Measurements from ENCODE around the gene HSFX2.
"Not testable (repeated sequence)": the region's sequence is repeated elsewhere in the genome, so short reads cannot be mapped to it uniquely, and the experiment has no call there.

Gene HSFX2

GRCh38 chrX:149595214-149595613 lies at the start of gene HSFX2:
TSS of gene HSFX2 (minus strand) at chrX:149595314. CDS start at chrX:149594700, 614 bp downstream.
- not testable (repeated sequence) for DNase-seq

GRCh38 chrX:149643496-149643895 lies 48.4 kb upstream of the HSFX2 start:
- DNase-seq = no peak

- DNase-seq = peak; percentile 68
These were observed 46.7 kb upstream of the HSFX2 start for GRCh38 chrX:149641835-149642234.

DNA sequence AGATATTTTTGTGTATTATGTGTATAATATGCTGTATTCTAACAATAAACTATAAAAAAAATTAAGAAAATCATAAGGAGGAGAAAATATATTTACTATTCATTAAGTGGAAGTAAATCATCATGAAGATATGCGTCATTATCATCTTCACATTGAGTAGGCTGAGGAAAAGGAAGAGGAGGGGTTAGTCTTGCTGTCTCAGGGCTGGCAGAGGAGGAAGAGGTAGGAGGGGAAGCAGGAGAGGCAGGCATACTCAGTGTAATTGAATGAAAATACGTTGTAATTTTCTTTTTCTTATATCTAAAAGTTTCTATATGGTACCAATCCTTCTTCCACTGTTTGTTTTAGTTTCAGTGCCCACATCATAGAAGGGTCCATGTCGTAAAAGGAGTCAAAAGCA lies 46.3 kb upstream of the HSFX2 start:
- DNase-seq = peak; percentile 2

GRCh38 chrX:149639568-149639967 lies 44.5 kb upstream of the HSFX2 start:
- no peak for DNase-seq

GRCh38 chrX:149638860-149639259 lies 43.7 kb upstream of the HSFX2 start:
- DNase-seq = peak; percentile 64

DNA sequence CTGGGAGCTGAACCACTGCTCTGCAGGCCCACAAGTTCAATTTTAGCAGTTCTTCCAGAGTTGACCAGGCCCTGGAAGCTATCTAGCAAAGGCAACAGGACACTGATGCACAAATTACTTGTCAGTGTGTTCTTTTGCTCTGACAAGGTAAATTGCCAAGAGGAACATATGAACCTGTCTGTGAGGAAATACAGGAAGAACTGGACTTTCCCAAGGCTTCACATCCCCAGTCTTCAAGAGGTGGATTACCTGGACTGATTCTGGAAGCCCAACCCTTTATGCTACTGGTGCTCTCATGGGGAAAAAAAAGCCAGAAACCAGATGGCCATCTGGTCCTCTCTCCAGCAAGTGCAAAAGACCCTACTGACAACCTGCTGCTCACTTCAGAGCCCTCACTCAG lies 38.4 kb upstream of the HSFX2 start:
- no peak for DNase-seq

GRCh38 chrX:149631234-149632165 lies 36.4 kb upstream of the HSFX2 start, which contains the start of gene TMEM185A:
TSS of gene TMEM185A (minus strand) at chrX:149631792. CDS start at chrX:149631580, 212 bp downstream.
- peak; percentile 48 for DNase-seq

GRCh38 chrX:149630681-149631233 lies 35.6 kb upstream of the HSFX2 start:
- DNase-seq = peak; percentile 24

GRCh38 chrX:149629730-149630387 lies 34.7 kb upstream of the HSFX2 start:
- no peak for DNase-seq

DNA sequence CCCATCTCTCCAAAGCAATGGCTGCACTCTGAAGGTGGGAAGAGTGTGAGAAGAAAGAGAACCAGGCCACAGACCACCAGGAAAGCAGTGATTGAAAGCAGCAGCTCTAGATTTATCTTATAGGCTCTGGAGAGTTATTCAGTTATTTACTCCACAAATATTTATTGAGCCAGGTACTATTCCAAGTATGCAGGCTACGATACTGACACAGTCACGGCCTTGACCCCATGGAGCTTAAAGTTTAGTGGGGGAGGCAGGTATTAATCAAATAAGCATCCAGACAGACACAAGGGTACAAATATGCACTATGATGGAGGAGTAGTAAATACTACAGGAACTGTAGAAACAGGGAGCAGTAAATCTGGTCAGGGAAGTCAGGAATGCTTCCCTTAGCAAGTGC lies 33.7 kb upstream of the HSFX2 start:
- DNase-seq = no peak

- no peak for DNase-seq
These were observed 33.2 kb upstream of the HSFX2 start for GRCh38 chrX:149628280-149628679.

DNA sequence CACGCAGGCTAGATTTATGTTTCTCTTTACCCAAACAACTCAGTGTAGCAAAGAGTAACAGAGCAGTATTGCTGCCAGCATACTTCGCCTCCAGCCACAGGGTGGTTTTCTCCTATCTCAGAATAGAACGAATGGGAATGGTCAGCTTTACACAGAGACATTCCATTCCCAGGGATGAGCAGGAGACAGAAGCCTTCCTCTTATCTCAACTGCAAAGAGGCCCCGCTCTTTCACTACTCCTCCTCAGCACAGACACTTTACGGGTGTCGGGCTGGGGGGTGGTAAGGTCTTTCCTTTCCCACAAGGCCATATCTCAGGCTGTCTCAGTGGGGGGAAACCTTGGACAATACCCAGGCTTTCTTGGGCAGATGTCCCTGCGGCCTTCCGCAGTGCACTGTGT lies 31.7 kb upstream of the HSFX2 start:
- not testable (repeated sequence) for DNase-seq

DNA sequence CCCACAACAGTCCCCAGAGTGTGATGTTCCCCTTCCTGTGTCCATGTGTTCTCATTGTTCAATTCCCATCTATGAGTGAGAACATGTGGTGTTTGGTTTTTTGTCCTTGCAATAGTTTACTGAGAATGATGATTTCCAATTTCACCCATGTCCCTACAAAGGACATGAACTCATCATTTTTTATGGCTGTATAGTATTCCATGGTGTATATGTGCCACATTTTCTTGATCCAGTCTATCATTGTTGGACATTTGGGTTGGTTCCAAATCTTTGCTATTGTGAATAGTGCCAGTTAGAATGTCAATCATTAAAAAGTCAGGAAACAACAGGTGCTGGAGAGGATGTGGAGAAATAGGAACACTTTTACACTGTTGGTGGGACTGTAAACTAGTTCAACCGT lies 24.5 kb upstream of the HSFX2 start:
- DNase-seq = not testable (repeated sequence)

- DNase-seq = no peak
These were observed 23.8 kb upstream of the HSFX2 start for GRCh38 chrX:149618871-149619270.

- no peak for DNase-seq
These were observed 16.6 kb upstream of the HSFX2 start for GRCh38 chrX:149611623-149612175.

DNA sequence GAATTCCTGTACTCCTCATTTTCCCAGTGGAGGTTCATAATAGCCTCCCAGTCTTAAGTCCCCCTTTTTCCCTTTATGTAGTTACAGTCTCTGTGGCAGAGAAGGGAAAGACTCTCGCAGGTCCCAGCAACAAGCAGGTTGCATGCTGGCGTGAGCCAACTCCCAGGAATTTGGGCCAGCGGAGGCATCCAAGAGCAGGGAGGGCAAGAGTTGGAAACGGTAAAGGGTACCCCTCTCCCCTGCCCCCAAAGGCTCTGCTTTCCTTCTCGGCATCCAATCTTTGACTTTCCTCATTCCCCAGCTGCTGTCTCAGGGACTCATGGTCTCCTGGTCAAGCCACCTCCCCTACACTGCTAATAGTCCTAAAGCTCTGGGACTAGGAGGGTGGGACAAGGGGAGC lies 15.4 kb upstream of the HSFX2 start:
- no peak for DNase-seq

GRCh38 chrX:149607699-149608098 lies 12.6 kb upstream of the HSFX2 start:
- DNase-seq = no peak

DNA sequence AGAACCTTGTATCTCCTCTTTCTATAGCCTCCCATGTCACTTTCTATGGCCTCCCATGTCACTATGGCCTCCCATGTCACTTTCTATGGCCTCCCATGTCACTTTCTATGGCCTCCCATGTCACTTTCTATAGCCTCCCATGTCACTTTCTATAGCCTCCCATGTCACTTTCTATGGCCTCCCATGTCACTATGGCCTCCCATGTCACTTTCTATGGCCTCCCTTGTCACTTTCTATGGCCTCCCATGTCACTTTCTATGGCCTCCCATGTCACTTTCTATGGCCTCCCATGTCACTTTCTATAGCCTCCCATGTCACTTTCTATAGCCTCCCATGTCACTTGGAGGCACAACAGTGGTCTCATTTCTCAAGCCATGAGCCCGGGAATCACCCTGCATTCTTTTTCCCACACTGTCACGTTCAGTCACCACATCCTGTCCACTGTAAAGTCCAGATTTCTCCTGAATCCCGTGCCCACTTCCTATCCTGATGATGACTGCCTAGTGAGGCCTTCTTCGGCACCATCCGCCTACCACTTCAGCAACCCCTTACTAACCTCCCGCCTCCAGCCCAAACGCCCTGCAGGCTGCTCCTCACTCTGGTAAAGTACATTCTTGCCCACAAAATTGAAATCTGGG lies 10.3 kb upstream of the HSFX2 start:
- DNase-seq = not testable (repeated sequence)

DNA sequence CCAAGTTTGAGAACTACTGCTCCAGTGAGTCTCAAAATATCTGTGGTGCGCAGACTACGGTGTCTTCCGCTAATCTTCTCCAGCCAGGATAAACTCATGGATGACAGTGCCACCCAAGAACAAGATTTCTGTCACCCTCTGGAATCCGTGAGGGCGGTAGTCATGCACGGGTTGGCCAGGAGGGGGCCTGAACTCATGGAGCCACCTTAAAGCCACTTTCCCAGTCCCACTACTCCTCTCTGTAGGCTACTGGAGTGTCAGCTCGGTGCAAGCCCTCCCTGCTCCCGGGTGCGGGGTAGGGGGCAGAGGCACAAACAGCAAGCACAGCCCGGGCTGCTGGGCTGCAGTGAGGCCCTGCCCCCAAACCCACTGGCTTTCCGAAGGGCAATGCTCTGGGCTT lies 3.5 kb upstream of the HSFX2 start:
- not testable (repeated sequence) for DNase-seq

DNA sequence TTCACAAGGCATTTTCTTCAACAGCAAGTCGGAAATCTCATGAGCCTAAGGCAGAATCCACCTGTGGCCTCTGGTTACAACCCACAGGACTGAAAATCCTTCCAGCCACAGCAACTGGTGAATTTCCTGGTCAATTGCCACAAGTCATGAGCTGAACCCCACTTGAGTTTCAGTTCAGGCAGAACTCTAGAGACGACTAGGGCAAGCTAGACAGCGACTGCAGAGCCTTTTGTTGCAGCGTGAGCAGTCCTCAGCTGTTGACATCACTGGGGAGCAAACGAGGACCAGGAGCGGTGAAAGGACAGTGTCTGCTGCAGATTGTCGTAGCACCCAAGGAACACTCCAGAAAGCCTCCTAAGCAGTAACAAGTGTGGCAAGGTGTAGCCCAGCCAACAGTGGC lies 829 bp upstream of the HSFX2 start:
- not testable (repeated sequence) for DNase-seq

- DNase-seq = not testable (repeated sequence)
These were observed 4.1 kb downstream of the HSFX2 start for GRCh38 chrX:149590993-149591392.

DNA sequence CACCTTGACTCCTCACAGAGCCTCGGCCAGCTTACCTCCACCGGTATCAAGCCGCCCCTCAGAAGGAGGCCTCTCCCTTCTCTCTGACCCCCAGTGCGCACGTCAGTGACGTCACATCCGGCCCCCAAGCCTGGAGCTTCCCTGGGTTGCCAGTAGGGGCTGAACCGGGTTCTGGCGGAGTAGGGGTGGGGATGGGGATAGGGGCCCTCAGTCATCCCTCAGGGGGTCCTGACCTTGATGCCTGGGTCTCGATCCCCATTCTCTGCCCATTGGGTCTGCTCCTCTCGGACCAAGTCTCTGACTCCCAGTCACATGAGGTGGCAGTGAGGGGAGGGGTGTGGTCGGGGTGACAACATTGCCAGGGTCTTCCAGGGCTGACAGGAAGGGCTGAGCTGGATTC lies 7.8 kb downstream of the HSFX2 start, which contains the start of gene MAGEA9B:
Gene MAGEA9B (minus strand): TSS at position 101 of the 400 bp plus-strand sequence. CDS start 4,280 bp downstream, outside the sequence.
- not testable (repeated sequence) for DNase-seq
